ENCODE measurements around the gene SMIM44.

Gene SMIM44

DNA sequence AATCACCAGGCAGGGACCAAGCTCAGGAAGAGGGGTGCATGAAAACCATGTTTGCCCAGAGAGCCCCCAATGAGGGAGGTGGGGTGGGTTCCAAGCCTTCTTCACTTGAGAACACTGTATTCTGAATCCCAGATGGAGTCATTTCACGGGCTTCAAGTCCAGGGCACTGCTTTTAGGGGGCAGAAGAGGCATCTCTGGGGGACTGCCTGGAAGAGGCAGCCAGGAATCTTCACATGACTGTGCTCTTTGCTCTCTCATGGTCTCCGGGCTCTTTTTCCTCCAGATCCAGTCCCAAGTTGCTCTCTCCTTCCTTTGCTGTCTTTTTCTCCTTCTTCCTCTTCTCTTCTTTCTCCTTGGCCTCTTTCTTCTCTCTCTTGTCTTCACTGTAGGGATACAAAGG is 8.6 kb downstream of the SMIM44 start:
- no peak for FAIRE-seq

DNA sequence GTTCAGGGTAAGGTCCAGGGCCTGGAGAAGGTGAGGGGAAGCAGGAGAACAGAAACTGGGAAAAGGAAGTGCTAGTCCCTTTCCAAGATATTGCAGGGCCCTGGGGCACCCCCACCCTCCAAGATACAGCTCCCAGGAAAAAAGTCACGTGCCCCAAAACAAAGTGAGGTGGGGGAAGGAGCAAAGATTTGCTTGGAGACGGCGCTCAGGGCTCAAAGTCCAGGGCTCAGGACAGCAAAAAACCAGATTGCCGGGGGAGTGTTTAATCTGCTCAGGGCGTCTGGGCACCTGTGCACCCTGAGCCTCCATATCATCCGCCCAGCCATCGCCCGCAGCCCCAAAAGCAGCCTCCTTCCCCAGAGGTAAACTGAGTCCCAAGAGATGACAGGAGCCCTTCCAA is 9.2 kb downstream of the SMIM44 start:
- no peak for FAIRE-seq

DNA sequence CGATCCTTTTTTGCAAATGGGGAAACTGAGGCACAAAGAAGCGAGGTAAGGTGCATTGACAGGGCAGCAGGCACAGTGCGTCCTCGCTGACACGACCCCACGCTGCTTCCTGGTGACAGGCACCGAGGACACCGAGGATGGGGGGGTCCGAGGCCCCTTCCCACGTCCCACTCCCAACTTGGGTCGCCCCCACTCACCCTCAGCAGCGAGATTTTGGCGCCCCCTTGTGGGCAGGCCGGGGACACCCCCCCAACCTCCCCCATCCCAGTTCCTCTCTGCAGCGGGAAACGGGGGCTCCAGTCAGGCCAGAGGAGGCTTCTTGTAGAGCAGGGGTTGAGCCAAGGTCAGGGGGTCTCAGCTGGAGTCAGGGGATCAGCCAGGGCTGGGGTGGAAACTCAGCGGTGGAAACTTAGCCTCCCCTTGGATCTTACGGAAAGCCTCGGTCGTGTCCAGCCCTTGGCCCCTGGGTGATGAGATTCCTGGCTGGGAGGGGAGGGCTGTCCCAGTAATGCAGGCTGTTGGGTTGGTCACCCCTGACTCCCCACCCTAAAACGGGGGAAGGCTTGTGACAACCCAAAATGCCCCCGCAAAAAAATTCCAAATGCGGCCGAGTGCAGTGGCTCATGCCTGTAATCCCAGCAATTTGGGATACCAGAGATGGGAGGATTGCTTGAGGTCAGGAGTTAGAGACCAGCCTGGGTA is 11.1 kb downstream of the SMIM44 start:
- no peak for FAIRE-seq

DNA sequence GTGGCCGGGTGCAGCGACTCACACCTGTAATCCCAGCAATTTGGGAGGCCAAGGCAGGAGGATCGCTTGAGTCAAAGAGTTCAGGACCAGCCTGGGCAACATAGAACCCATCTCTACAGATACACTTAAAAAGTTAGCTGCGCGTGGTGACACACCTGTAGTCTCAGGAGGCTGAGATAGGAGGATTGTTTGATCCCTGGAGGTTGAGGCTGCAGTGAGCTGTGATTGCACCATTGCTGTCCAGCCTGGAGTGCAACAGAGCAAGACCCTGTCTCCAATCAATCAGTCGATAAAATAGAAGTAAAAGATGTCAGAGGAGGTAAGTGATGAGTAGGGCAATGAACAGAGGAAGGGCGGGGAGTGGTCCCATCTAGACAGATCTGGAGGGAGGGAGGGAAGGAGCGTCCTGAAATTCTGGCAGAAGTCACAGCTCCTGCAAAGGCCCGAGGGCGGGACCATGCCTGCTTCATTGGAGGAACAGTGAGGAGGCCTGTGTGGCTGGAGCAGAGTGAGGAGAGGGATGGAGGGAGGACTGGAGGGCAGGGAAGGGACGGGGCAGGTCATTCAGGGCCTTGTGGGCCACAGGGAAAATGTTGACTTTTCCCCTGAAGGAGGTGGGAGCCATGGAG is 12.6 kb downstream of the SMIM44 start:
- no peak for FAIRE-seq

DNA sequence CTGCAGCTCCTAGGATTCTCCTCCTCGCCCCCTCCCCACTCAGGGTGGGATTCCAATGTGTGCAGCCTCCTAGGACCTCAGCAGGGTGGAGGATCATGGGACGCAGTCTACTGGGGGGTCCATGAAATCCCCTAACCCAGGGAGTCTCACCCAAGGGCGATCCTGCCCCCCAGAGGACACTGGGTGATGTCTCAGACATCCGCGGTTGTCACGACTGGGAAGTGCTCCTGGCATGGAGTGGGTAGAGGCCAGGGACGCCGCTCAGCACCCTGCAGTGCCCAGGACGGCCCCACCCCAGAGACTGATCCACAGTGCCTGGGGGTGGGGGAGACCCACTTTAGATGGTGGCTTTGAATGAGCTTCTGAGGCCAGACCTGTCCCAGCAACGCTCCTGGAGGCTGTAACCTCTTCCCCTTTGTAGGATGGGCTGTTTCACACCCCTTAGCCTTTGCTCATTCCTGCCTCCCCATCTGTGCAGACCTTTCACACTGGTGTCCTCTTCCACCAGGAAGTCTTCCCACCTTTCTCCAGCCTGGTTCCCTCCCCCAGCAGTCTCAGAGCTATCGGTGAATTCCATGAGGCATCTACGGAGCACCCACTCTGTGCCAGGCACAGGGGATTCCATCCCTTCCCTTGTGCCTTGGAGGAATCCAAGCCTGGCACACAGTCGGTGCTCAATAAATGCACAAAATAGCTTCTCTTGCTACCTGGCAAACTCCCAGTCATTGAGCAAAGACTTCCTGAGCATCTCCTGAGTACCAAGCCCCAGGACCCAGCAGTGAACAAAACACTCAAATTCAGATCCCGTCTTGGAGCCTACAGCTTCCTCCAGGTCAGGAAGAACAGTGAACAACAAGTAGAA is 13.4 kb downstream of the SMIM44 start:
- FAIRE-seq, result no peak

DNA sequence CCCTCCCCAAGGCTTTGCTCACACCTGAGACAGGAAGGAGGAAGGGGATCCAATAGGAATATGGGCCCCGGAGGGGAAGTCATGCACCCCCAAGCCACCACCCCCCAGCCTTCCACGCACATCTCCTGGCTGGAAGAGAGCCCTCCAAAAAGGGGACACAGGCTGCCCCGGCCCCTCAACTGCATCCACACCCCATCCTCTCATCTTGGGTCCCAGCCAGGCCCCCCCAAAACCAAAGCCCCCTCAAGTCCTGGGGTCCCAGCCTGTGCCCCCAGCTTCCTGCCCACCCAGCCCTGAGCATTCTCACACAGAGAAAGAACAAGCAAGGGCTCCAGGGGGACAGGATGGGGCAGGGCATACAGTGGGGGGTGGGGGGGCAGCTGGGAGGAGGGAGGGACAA is 15.0 kb downstream of the SMIM44 start:
- no peak for FAIRE-seq

DNA sequence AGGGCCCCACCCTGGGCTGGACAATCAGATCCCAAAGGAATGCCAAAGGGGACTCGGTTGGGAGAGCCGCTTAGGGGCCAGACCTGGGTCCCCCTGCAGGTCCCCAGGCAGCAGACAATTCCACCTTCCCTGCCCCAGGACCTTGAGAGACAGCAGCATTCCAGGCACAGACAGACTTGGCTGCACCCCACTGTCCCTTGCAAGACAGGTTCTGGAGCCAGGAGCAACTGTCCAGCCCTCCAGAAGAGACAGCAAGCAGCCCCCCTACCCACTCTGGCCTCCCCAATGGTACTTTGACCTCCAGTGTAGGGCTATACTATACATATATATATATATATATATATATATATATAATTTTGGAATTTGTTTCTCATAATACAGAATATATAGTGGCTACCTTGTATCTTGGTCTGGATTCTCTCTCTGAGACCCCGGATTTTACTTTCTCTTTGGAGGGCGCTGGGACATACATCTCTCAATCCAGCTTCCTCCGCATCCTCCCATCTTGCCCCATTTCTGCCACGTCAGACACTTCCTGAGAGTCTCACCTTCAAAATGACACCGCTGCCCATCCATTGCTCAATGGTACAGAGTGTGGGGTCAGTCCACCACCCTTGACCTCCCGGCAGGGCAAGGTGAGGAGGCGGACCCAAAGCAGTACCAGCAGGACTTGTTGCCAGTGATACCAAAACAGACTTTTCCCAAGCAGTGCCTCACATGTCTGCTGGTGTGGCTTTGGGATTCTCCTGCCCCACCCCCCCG is 15.6 kb downstream of the SMIM44 start:
- FAIRE-seq, result no peak

DNA sequence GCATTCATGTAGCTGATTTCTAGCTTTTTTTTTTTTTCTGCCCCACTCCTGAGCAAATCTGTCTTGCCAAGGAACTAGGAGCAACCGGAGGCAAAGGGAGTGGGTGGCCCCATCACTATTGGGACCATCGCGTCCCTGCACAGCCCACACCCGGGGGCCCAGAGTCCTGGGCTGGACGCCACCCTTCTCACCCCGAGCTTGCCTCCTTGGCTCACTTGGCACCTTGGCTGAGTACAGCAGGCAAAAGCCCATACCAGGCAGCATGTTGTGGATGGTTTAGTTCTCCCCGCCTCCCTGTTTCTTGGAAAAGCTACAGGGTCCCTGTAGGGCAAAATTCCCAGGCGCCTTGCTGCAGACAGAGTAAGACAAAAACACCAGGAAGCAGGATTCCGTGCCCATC is 16.6 kb downstream of the SMIM44 start:
- no peak for FAIRE-seq

DNA sequence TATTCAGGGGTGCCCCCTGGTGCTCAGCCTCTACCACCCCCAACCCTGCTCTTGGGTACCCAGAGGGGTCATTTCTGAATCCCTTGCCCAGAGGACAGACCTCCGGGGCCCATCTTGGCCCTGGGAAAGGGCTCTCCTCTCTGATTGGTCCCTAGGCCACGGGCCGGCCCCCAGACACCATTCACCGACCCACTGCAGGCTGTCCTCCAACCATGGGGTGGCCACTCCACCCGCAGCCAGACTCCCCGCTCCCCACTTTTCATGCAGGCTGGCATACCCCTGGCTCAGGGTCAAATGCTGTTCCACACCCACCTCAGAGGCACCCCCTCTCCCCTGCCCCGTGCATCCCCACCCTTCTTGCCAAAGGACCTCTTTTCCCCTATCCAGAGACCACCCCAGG is 17.7 kb downstream of the SMIM44 start:
- no peak for FAIRE-seq

DNA sequence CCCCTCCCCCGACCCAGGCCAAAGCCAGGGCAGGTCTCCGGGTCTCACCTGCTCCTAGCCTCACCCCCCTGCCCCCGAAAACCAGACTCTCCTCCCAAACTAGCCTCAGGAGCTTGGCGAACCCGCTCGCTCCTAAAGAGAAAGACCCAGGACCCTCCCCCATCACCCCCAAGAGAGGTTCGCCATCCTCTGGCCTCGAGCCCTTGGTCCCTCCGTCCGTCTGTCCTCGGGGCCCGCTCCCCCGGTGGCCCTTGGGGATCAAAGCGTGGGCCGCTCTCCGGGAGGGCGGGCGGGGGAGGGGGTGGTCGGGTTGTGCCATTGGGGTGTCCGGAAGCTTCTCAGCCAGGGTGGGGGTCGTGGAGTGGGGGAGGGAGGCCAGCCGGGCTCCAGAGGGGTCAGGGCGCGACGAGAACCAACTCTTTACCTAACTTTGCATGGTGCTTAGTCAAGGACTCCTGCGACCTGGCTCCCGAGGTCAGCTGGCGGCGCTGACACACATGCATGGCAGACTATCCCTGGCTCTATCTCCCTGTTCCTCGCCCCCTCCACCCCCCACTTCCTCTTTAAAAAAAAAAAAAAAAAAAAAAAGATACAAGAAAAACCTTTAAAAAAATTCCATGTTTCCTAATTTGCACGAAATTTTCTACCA is 18.5 kb downstream of the SMIM44 start:
- FAIRE-seq, result no peak

DNA sequence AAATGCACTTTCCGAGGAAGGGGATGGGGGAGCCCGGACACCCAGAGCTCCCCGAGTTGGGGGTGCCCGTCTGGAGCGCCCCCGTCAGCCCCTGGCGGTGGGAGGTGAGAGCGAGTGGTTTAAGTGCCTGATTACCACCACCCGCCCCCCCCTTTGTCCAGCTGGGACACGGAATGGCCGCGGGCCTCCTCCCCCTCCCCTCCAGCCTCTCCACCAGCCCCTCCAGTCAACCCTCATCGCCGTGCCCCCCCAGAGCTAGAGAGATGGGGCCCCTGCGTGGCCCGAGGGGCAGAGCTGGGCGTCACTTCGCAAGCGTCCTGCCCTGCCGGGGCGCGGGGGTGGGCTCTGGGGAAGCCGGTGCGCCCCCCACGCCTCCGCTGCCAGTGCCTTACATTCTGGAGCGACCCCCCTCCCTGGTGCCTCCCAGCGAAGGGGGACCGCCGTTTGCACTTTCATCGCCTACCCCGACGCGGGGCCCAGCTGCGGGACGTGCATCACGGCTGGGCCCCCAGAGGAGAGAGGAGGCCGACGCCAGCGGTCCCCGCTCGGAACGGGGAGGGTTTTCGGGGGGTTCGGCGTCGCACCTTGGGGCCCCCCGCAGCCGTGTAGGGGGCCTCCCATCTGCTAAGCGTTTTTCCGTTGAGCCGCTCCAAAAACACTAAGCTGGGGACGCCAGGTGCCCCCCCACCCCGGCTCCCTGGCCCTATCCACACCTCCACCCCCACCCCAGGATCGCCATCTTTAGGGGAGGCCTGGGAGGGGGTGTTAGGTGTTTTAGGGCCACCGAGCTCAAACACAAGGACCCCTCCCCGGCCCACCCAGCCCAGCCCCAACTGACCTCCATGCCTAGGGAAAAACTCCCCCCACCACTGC is 19.3 kb downstream of the SMIM44 start:
- no peak for FAIRE-seq

DNA sequence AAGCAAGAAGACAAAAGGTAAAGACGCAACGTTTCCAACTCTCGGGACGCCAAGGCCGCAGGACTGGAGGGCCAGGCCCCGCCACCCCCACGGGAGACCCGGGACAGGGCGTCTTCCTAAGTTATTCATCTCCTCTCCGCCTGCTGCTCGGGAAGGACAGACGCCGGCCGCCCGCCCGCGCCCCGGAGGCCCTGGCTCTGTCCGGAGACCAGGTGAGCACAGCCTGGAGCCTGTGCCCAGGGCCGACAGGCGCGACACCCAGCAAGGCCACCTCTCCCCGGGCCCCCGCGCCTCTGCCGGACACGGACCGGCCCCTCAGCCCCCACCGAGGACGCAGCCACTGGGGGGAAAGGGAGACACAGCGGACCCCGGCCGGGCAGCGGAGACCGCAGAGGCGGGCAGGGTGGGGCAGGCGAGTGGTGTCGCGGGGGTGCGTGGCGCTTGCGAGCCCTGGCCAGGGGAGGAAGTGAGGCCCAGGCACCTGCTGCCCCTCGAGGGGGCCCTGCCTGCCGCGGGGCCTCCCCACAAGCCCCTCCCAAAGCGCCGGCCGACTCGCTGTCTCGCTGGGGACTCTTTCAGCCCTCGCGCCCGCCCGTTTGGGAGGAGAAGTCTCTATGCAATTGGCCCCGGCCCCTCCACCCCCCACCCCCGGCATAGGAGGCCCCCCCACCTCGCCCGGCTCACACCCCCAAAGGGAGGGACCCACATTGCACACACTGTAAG is 20.1 kb downstream of the SMIM44 start:
- FAIRE-seq, result no peak

DNA sequence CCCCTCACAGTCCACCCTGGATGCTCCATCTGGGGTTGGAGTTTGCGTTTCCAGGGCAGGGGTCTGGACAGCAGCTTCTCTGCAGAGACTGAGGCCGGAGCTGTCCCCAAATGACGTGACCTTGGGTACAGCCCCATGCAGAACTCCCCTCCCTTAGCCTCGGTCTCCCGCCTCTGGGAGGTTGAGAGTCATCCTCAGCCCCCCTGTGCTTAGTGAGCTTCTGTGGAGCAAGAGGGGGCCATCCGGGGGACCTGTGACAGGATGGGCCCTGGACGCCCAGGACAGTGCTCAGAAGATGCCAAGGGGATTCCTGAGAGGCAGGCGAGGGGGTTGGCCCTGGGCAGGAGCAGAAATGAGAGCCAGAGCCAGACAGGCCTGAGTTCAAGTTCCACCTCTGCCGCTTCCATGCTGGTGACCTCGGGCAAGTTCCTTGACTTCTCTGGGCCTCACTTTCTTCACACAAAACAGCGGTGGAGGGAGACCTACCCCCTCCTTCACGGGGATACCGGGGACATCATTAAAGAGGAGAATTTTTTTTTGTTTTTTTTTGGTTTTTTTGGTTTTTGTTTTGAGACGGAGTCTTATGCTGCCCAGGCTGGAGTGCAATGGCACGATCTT is 23.2 kb downstream of the SMIM44 start:
- no peak for FAIRE-seq

DNA sequence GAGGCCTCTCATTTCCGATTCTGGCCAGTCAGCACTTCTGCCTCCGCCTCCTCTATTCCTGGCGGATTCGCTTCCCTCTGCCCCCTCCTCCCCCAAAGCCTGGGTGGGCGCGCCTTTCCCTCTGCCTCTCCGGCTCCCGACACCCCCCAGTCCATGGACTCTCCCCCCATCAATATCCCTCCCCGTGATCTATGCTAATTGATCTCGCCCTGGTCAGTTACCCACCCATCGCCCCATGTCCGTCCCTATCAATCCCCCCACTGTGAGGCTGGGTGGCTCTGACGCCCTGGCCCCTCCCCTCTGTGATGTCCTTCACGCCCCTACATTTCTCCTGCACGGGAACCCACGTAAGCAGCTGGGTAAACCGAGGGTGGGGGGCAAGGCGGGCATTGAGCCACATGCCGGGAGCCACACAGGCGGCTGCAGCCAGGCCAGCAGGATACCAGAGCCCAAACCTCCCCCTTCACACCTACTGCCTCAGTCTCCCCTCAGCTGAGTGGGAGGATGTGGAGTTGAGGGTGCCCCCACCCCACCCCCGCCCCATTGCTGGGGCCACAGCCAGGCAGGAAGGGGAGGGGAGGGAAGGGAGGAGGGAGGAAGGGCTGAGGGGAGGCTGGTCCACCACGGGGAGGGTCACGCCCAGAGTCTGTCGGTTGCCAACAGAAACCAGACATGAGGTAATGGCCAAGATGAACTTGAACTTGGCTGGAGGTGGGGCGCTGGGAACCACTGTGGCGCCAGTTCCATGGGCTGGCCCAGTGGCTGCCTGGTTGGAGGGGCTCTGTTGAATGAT is 24.0 kb downstream of the SMIM44 start:
- FAIRE-seq, result no peak

DNA sequence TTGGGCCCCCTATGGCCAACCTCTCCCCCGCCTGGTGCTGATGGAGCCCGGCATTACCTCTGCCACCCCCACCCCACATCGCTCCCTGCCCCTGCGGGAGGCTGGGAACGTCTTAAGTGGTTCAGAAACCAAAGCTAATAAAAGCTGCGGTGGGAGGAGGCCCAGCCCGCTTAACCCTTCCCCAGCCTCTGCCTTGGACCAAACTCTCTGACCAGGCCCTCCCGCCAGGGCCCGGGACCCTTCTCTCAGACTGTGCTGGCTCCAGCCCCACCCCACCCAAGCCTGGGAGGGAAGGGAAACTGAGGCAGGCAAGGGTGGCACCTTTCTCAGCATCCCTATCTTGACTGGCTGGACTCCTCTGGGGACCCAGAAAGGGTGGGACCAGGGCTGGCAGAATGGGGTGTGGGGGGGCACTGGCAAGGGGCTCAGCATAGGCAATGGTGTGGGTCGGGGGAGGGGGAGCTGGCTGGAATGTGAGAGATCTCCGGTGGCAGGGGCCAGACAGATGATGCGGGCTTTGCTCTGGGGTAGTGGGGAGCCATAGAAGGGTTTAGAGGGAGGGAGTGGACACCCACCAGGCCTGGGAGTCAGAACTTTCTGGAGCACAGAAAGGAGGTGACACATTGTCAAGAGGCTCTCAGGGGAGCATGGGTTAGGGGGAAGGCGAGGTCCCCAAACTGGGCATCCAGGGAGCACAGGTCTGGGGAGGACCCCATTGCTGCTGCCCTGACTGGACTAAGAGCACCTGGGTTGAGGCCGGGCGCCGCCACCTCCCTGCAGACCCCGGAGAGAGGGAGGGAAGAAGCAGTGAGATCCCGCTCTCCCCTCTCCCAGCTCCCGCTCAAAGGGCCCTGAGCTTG is 24.8 kb downstream of the SMIM44 start:
- FAIRE-seq, result no peak

DNA sequence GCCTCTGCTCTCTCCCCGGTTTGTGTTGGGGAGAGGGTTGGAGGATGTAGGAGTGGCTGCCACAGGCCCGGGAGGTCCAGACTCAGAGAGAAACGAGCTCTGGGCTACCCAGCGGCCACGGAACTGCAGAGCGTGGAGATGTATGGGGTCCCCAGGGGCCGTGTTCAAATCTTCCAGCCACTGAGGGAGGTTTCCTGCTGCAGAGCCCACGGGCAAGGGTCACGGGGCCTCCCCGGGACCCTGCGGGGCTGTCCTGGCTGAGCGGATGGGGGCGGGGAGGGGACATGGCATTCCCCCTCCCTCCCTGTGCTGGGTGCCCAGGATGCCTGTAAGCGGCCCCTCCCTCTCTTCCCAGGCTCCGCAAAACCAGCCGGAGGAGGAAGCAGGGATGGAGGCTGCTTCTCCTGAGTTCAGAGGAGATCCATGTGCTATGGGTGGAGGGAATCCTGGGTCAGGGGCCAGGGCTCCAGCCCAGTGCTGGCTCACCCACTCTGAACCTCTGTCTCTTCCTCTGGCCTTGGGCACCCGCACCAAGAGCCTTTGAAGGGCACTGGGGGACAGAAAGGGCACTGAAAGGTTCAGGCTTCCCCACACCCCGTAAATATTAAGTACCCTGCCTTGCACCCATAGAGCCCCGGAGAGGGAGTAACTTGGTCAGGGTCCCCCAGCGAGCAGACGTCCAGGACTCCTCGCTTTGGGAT is 25.6 kb downstream of the SMIM44 start:
- FAIRE-seq, result no peak

DNA sequence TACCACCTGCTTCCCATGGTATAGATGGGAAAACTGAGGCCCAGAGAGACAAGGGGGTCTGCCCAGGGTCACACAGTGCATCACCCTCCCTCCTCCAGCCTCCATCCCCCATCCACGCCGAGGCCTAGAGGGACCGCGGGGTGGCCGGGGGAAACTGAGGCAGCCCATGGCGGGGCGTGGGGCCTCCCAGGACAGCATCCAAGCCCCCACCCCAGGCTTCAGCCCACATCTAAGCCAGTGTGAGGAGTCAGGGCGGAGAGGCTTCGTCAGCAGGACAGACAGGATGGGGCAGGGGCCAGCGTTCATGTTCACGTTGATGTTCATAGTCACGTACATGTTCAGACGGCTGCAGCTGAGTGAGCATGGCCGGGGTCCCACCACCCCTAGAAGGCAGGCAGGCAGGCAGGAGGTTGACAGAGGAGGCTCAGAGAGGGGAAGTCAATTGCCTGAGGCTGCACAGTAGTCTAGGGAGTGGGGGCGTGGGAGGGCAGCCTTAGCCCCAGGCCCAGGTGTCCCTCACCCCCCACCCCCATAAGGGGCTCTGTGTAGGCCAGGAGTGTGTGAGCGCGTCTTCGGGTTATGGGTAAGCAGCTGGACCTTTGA is 26.2 kb downstream of the SMIM44 start:
- FAIRE-seq, result no peak

Measured in G401.6 (cell line).